TTC549 (cell line): ENCODE data around the gene BHMT.

ENCODE experiments used
- FAIRE-seq: peaks from 2 replicates; lab custom pipeline; 2012; peaks lifted over from hg19 to GRCh38; lab: Jason Lieb, UNC

BHMT gene

GRCh38 chr5:79111387-79111959 is at the start of gene BHMT:
Gene BHMT, plus strand, starts transcription at chr5:79111809. Its CDS starts 77 bp downstream, at chr5:79111886.
- no peak for FAIRE-seq

GRCh38 chr5:79062436-79062835 is 49.2 kb upstream of the BHMT start:
- no peak for FAIRE-seq

GRCh38 chr5:79069488-79070349 is 41.9 kb upstream of the BHMT start, which contains the start of the genes BHMT2 and DMGDH:
Gene BHMT2, plus strand, starts transcription at chr5:79069767. Its CDS starts 16 bp downstream, at chr5:79069783.
Gene DMGDH, minus strand, starts transcription at chr5:79069674. Its CDS starts 54 bp downstream, at chr5:79069620.
- FAIRE-seq = no peak

GRCh38 chr5:79070350-79070667 is 41.3 kb upstream of the BHMT start:
- no peak for FAIRE-seq

GRCh38 chr5:79074641-79075040 is 37.0 kb upstream of the BHMT start:
- FAIRE-seq = no peak

- no peak for FAIRE-seq
Measured at GRCh38 chr5:79075646-79076426, 35.8 kb upstream of the BHMT start.

- no peak for FAIRE-seq
Measured at GRCh38 chr5:79076819-79077218, 34.8 kb upstream of the BHMT start.

- no peak for FAIRE-seq
Measured at GRCh38 chr5:79077680-79078365, 33.8 kb upstream of the BHMT start.

- FAIRE-seq = no peak
Measured at GRCh38 chr5:79080804-79081203, 30.8 kb upstream of the BHMT start.

GRCh38 chr5:79081779-79082178 is 29.8 kb upstream of the BHMT start:
- FAIRE-seq = no peak

- no peak for FAIRE-seq
Measured at GRCh38 chr5:79086116-79086515, 25.5 kb upstream of the BHMT start.

GRCh38 chr5:79088507-79088906 is 23.1 kb upstream of the BHMT start:
- FAIRE-seq = no peak

GRCh38 chr5:79091064-79091463 is 20.5 kb upstream of the BHMT start:
- no peak for FAIRE-seq

- no peak for FAIRE-seq
Measured at GRCh38 chr5:79093762-79094161, 17.8 kb upstream of the BHMT start.

- no peak for FAIRE-seq
Measured at GRCh38 chr5:79105868-79106267, 5.7 kb upstream of the BHMT start.

- no peak for FAIRE-seq
Measured at GRCh38 chr5:79107020-79107796, 4.4 kb upstream of the BHMT start.

- no peak for FAIRE-seq
Measured at GRCh38 chr5:79108086-79108485, 3.5 kb upstream of the BHMT start.

- FAIRE-seq = no peak
Measured at GRCh38 chr5:79108792-79109191, 2.8 kb upstream of the BHMT start.

- no peak for FAIRE-seq
Measured at GRCh38 chr5:79109527-79110492, 1.8 kb upstream of the BHMT start.

- no peak for FAIRE-seq
Measured at GRCh38 chr5:79111960-79112702, 522 bp downstream of the BHMT start.
